HEK293T (cell line): Measurements from ENCODE around the gene KMT2E.

Source experiments
- CTCF ChIA-PET: fragments of 350-600 bp; formaldehyde crosslinking; extraction: SDS; loops from one replicate; lab custom pipeline; 2021; ENCODE audit warnings: antibody characterized with exemption, inconsistent platforms; lab: Yijun Ruan, JAX
- POLR2A ChIA-PET: fragments of 350-600 bp; formaldehyde crosslinking; extraction: SDS; loops from one replicate; lab custom pipeline; 2020; ENCODE audit warnings: antibody characterized with exemption, inconsistent platforms; lab: Yijun Ruan, JAX
- DNase-seq: peaks from one replicate; pipeline ENCODE4 v3.0.0; 2012; ENCODE audit warnings: mixed read lengths; ENCODE audit errors: extremely low spot score
- ARNT ChIP-seq: fragments of 450-650 bp; IDR thresholded peaks from 2 replicates; pipeline ENCODE4 v1.6.1; 2017; ENCODE audit warnings: mild to moderate bottlenecking
- BHLHE40 ChIP-seq: fragments of 450-650 bp; IDR thresholded peaks from 2 replicates; pipeline ENCODE4 v1.6.1; 2016; ENCODE audit warnings: mild to moderate bottlenecking, moderate library complexity, borderline replicate concordance
- CTBP1 ChIP-seq: fragments of 450-650 bp; IDR thresholded peaks from 2 replicates; pipeline ENCODE4 v1.6.1; 2016; ENCODE audit warnings: borderline replicate concordance
- ELF4 ChIP-seq: fragments of 450-650 bp; IDR thresholded peaks from 2 replicates; pipeline ENCODE4 v1.6.1; 2017; ENCODE audit warnings: antibody characterized with exemption
- FOXA1 ChIP-seq: fragments of 450-650 bp; IDR thresholded peaks from 2 replicates; pipeline ENCODE4 v1.6.1; 2016; ENCODE audit warnings: mild to moderate bottlenecking
- FOXK2 ChIP-seq: fragments of 450-650 bp; IDR thresholded peaks from 2 replicates; pipeline ENCODE4 v1.6.1; 2016; ENCODE audit warnings: mild to moderate bottlenecking
- FOXM1 ChIP-seq: fragments of 450-650 bp; IDR thresholded peaks from 2 replicates; pipeline ENCODE4 v1.6.1; 2017; ENCODE audit warnings: mild to moderate bottlenecking, borderline replicate concordance
- HDGF ChIP-seq: fragments of 450-650 bp; IDR thresholded peaks from 2 replicates; pipeline ENCODE4 v1.6.1; 2017; ENCODE audit warnings: antibody characterized with exemption, borderline replicate concordance
- L3MBTL2 ChIP-seq: fragments of 450-650 bp; conservative IDR thresholded peaks from 2 replicates; pipeline ENCODE4 v1.6.1; 2016; ENCODE audit warnings: mild to moderate bottlenecking
- LEF1 ChIP-seq: fragments of 450-650 bp; IDR thresholded peaks from 2 replicates; pipeline ENCODE4 v1.6.1; 2017; ENCODE audit warnings: mild to moderate bottlenecking, borderline replicate concordance
- NFRKB ChIP-seq: fragments of 450-650 bp; IDR thresholded peaks from 2 replicates; pipeline ENCODE4 v1.6.1; 2016; ENCODE audit warnings: mild to moderate bottlenecking, moderate library complexity
- SP1 ChIP-seq: fragments of 450-650 bp; IDR thresholded peaks from 2 replicates; pipeline ENCODE4 v1.6.1; 2017
- SUZ12 ChIP-seq: fragments of 450-650 bp; IDR thresholded peaks from 2 replicates; pipeline ENCODE4 v1.6.1; 2016; ENCODE audit warnings: mild to moderate bottlenecking
- TARDBP ChIP-seq: fragments of 450-650 bp; IDR thresholded peaks from 2 replicates; pipeline ENCODE4 v1.6.1; 2016
- ZNF384 ChIP-seq: fragments of 450-650 bp; IDR thresholded peaks from 2 replicates; pipeline ENCODE4 v1.6.1; 2016
- TF ChIP-seq, protein P1 (sequence below): fragments of 450-650 bp; IDR thresholded peaks from 2 replicates; pipeline ENCODE4 v1.6.1; 2016

The KMT2E gene

DNA sequence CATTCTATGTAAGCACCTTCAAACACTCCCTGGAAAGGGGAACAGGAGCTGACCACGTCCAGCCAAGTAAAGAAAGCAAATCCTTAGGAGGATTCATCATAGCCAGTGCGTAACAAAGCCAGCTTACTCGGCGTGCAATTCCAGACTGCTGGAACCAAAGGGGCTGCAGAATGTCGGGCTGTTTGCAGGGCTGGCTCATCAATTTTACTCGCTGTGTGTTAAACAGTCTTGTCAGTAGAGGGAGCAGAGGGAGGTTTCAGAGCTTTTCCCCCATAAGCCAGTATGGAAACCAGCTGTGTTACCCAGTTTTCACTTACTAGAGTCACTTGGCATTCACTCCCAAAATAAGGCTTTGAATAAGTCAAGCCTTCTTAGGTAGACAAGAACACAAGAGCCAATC, 127.1 kb downstream of the KMT2E start:
- peak; percentile 41 for DNase-seq
- POLR2A ChIA-PET = no interaction called here
- TF ChIP-seq SP1 (no peak), LEF1 (no peak), FOXA1 (no peak)
- CTCF ChIA-PET = no interaction called here

DNA sequence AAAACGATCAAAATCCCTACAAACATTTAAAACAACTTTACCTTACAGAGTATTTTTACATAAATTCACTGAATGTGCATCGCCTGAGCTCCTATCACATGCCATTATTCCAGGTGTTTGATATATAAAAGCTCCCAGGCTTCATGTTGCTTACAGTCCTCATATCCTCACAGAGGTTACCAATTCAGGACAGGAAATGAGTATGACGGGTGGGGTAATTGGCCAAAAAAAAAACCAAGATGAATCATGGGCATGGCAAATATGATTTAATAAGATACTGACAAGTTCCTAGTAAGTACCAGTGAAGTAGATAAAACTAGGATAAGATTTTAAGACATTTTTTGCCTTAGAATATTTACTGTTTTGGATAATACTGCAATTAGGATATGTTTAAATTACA, 135.8 kb downstream of the KMT2E start:
- POLR2A ChIA-PET = no interaction called here
- DNase-seq = no peak
- TF ChIP-seq SUZ12 (no peak), FOXK2 (no peak), BHLHE40 (no peak), SP1 (no peak), ELF4 (no peak)
- CTCF ChIA-PET = no interaction called here

DNA sequence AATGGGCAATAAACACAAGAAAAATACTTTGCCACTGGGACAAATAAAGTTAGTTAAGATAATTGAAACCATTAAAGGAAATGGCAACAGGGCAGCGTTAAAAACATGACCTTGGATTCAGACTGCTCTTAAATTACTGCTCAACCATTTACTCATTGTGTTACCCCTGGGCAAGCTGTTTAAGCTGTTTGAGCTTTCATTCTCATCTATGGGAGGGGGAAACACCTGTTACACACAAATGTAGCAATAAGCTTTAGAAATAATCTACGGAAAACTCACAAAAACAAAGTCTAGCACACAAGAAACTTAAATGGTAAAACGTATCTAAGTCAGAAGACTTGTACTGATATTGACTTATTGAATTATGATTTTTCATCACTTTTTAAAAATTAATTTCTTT, 137.1 kb downstream of the KMT2E start:
- CTCF ChIA-PET = no interaction called here
- no peak for TF ChIP-seq L3MBTL2
- TF ChIP-seq FOXK2 = no peak
- no peak for TF ChIP-seq FOXM1
- TF ChIP-seq TARDBP = no peak
- no peak for TF ChIP-seq ELF4
- TF ChIP-seq CTBP1 = no peak
- no peak for TF ChIP-seq ZNF384
- TF ChIP-seq HDGF = no peak
- TF ChIP-seq ARNT = no peak
- TF ChIP-seq FOXA1 = no peak
- no peak for TF ChIP-seq NFRKB
- TF ChIP-seq, protein P1, sequence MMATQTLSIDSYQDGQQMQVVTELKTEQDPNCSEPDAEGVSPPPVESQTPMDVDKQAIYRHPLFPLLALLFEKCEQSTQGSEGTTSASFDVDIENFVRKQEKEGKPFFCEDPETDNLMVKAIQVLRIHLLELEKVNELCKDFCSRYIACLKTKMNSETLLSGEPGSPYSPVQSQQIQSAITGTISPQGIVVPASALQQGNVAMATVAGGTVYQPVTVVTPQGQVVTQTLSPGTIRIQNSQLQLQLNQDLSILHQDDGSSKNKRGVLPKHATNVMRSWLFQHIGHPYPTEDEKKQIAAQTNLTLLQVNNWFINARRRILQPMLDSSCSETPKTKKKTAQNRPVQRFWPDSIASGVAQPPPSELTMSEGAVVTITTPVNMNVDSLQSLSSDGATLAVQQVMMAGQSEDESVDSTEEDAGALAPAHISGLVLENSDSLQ = no peak
- TF ChIP-seq SUZ12 = no peak
- TF ChIP-seq BHLHE40 = no peak
- POLR2A ChIA-PET = no interaction called here

DNA sequence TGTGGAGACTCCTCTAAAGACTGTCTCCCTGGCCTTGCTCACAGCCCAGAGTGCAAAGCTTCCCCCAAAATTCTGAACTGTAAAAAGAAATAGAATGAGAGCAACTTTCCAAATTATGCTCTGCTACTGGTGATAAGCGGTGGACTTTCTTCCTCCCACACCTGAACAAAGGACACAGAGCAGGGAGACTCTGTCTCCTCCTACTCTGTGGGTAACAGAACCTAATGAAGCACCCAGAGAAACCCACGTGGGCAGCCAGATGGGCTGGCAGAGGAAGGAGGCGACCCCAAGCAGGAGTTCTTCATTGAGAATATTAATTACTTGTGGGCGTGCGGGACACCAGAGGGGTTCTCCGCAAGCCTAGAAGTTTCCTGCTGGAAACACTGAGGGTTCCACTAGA, 139.5 kb downstream of the KMT2E start:
- TF ChIP-seq, protein P1 = no peak
- TF ChIP-seq NFRKB (no peak), BHLHE40 (no peak)
- ChIA-PET CTCF (interaction anchor here (0.6 to 1.0 kb wide), 2 partner anchors 97 to 276 kb away, joined by 3 read pairs; no protein-coding TSS in a partner anchor), POLR2A (no interaction called here)
- DNase-seq = no peak

More for the DNA sequence above, 137.1 kb downstream of the KMT2E start:
- DNase-seq = no peak

DNA sequence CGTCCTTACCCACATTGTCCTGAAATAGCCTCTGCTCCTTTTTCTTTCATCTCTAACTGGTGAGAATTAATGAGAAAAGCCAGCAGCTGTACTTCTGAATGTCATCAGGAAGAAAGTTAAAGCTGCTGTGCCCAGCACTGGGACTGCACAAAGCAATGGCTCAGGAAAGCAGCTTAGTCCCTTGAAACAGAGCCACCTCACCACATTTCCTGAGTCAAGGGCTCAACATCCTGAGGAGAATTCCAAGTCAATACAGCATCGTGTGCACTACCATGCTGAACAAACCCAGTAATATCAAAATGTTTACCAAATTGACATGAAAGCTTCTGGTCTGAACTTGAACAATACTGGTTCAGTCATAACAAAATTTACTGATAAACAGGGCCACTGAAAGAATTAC, 140.1 kb downstream of the KMT2E start:
- POLR2A ChIA-PET = no interaction called here
- CTCF ChIA-PET = interaction anchor here (0.6 kb wide), 1 partner anchor 97 kb away, joined by 3 read pairs; no protein-coding TSS in a partner anchor
- no peak for DNase-seq
- TF ChIP-seq SUZ12 = no peak
- TF ChIP-seq NFRKB = no peak
- no peak for TF ChIP-seq ARNT
- no peak for TF ChIP-seq FOXA1
- TF ChIP-seq SP1 = no peak
- TF ChIP-seq L3MBTL2 = no peak
- TF ChIP-seq HDGF = no peak
- no peak for TF ChIP-seq FOXM1

DNA sequence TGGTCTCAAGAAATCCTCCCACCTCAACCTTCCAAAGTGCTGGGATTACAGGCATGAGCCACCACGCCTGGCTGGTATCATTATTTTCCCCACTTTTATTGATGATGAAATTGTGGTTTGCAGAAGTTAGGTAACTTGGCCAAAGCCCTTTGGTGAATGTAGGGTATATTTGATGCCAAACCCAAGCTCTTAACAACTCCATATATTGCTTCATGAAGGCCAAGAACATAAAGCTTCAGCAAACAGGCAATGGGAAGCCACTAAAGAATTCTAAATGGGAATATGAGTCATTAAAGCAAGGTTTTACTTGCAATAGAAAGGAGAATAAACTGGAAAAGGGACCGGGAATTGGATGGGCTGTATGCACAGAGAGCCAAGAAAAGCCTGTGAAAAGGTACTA, 142.7 kb downstream of the KMT2E start:
- CTCF ChIA-PET = no interaction called here

DNA sequence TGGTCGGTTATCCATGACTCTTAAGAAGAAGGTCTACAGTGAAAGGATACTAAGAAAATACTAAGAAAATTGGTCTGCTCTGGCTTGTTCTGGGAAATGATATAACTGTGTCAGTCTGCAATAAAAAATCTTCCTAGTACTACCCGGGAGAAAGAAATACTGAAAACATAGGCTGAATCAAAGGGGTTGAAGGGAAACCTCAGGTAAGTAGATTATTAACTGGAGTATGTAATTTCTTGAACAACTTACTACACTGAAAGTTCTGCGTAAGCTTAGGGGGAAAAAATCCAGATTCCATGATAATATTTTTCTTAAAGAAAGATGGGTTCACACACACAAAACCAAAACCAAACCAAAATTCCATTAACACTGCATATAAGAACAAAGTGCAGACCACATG, 143.3 kb downstream of the KMT2E start:
- ChIA-PET POLR2A (no interaction called here), CTCF (no interaction called here)
- no peak for DNase-seq
- no peak for TF ChIP-seq FOXA1
- TF ChIP-seq LEF1 = no peak
- no peak for TF ChIP-seq BHLHE40
- TF ChIP-seq L3MBTL2 = no peak
- no peak for TF ChIP-seq SUZ12
- TF ChIP-seq ELF4 = no peak
- TF ChIP-seq ZNF384 = no peak
- TF ChIP-seq ARNT = no peak
- TF ChIP-seq NFRKB = no peak
- TF ChIP-seq, protein P1 = no peak
- no peak for TF ChIP-seq HDGF
- no peak for TF ChIP-seq SP1
- TF ChIP-seq FOXK2 = no peak

More for the DNA sequence above, 142.7 kb downstream of the KMT2E start:
- POLR2A ChIA-PET = no interaction called here
- no peak for TF ChIP-seq BHLHE40
- no peak for DNase-seq

DNA sequence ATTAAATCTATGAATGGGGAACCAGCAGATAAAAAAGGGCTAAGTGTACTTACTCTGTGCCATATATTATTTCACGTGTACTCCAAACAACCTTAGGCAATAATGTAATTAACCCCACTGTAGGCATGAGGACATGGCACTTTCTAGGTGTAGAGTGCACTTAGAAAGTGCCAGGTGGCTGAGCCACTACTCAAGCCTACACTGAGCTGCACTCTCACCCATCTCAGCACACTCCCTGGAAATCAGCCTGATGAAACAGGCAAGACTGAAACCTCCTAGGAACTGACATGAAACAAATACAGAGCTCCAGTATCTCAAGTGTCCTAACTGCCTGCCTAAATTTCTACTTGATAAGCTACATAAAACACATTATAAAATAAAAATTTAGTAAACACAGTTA, 147.4 kb downstream of the KMT2E start:
- TF ChIP-seq FOXM1 (no peak), LEF1 (no peak), NFRKB (no peak), FOXA1 (no peak), ZNF384 (no peak), FOXK2 (no peak), TARDBP (no peak), ELF4 (no peak), L3MBTL2 (no peak), CTBP1 (no peak), SUZ12 (no peak), BHLHE40 (no peak), HDGF (no peak), ARNT (no peak), SP1 (no peak)
- TF ChIP-seq, protein P1 = no peak
- CTCF ChIA-PET = no interaction called here
- no peak for DNase-seq
- POLR2A ChIA-PET = no interaction called here
